ENCODE measurements around the gene TEK. TPM values are rescaled to one million over a fixed set of nuclear protein-coding genes. Genes with fewer than 3 reads are reported as not detected.

The TEK gene
- total and polyA plus RNA-seq, 2 donors (not counting 1 experiment from before 2014, with no cell fraction given): not detected

GRCh38 chr9:27202056-27202455 lies 93.0 kb downstream of the TEK start:
- H3K4me1 ChIP-seq (ENCODE audit: control insufficient read depth in 2 of 2, insufficient read depth in 2 of 2, low read length in 2 of 2): no peaks in the 10 kb centered on the region
- no peak overlapping the region for H3K4me3 ChIP-seq (ENCODE audit: control extremely low read depth in 1 of 5, extremely low read depth in 1 of 5, insufficient read depth in 1 of 5, low read depth in 2 of 5, low read length in 4 of 5)
- ATAC-seq (ENCODE audit: low read depth): no peak
- POLR2A ChIA-PET: no interaction called here
- intact Hi-C loops (cut with micrococcal nuclease): no loop called here
- H3K27me3 Mint-ChIP-seq: peaks cover 13% of the 10 kb centered on the region
- H3K79me2 ChIP-seq (ENCODE audit: control insufficient read depth, insufficient read depth, low read length): no peaks in the 10 kb centered on the region
- H3K9me3 ChIP-seq (ENCODE audit: control extremely low read depth in 1 of 3, control insufficient read depth in 2 of 3, insufficient read depth in 1 of 3, low read length in 2 of 3): no peaks in the 10 kb centered on the region
- H3K9ac ChIP-seq (ENCODE audit: low read length): no peak overlapping the region
- H3K4me3 Mint-ChIP-seq: no peak overlapping the region
- H2AFZ ChIP-seq (ENCODE audit: insufficient read depth, low read depth, low read length, poor library complexity, severe bottlenecking): no peak overlapping the region
- no peaks in the 10 kb centered on the region for H4K20me1 ChIP-seq (ENCODE audit: control insufficient read depth, insufficient read depth, low read length, poor library complexity, severe bottlenecking)
- TF ChIP-seq EZH2 (IDR thresholded peaks at IDR 0.05; ENCODE audit: borderline replicate concordance, insufficient read depth, low read depth, low read length, poor library complexity, severe bottlenecking) (no peak), CTCF (IDR thresholded peaks at IDR 0.05) (no peak)
- H3K27ac Mint-ChIP-seq: no peak overlapping the region
- no peak overlapping the region for H3K4me2 ChIP-seq (replicated peaks; ENCODE audit: low read depth, low read length, poor library complexity, severe bottlenecking)
- no peak overlapping the region for H3K27ac ChIP-seq (ENCODE audit: low read length in 2 of 2)
- H3K27me3 ChIP-seq (replicated peaks in 1 of 4; ENCODE audit: control extremely low read depth in 1 of 4, control insufficient read depth in 3 of 4, insufficient read depth in 4 of 4, low read length in 3 of 4): no peaks in the 10 kb centered on the region
- no peak for DNase-seq
- CTCF ChIA-PET: no interaction called here
- no CpG with 5 or more reads among the region's 2 CpGs for WGBS (ENCODE audit: insufficient coverage)
- no peaks in the 10 kb centered on the region for H3K36me3 ChIP-seq (replicated peaks in 1 of 2; ENCODE audit: control extremely low read depth in 1 of 2, control insufficient read depth in 1 of 2, extremely low read depth in 1 of 2, insufficient read depth in 2 of 2, low read length in 1 of 2)
- H3K4me1 Mint-ChIP-seq: no peaks in the 10 kb centered on the region
- H3K9me3 Mint-ChIP-seq (ENCODE audit: insufficient read depth): no peaks in the 10 kb centered on the region

- H3K4me3 Mint-ChIP-seq: no peak overlapping the region
- Histone ChIP-seq H3K36me3 (replicated peaks in 1 of 2; ENCODE audit: control extremely low read depth in 1 of 2, control insufficient read depth in 1 of 2, extremely low read depth in 1 of 2, insufficient read depth in 2 of 2, low read length in 1 of 2) (no peaks in the 10 kb centered on the region), H3K4me2 (replicated peaks; ENCODE audit: low read depth, low read length, poor library complexity, severe bottlenecking) (no peak overlapping the region), H3K27ac (ENCODE audit: low read length in 2 of 2) (no peak overlapping the region), H3K9ac (ENCODE audit: low read length) (no peak overlapping the region), H3K27me3 (replicated peaks in 1 of 4; ENCODE audit: control extremely low read depth in 1 of 4, control insufficient read depth in 3 of 4, insufficient read depth in 4 of 4, low read length in 3 of 4) (no peaks in the 10 kb centered on the region), H2AFZ (ENCODE audit: insufficient read depth, low read depth, low read length, poor library complexity, severe bottlenecking) (no peak overlapping the region), H3K4me1 (ENCODE audit: control insufficient read depth in 2 of 2, insufficient read depth in 2 of 2, low read length in 2 of 2) (no peaks in the 10 kb centered on the region), H4K20me1 (ENCODE audit: control insufficient read depth, insufficient read depth, low read length, poor library complexity, severe bottlenecking) (no peaks in the 10 kb centered on the region), H3K9me3 (ENCODE audit: control extremely low read depth in 1 of 3, control insufficient read depth in 2 of 3, insufficient read depth in 1 of 3, low read length in 2 of 3) (no peaks in the 10 kb centered on the region), H3K4me3 (ENCODE audit: control extremely low read depth in 1 of 5, extremely low read depth in 1 of 5, insufficient read depth in 1 of 5, low read depth in 2 of 5, low read length in 4 of 5) (no peak overlapping the region), H3K79me2 (ENCODE audit: control insufficient read depth, insufficient read depth, low read length) (no peaks in the 10 kb centered on the region)
- POLR2A ChIA-PET: no interaction called here
- ATAC-seq (ENCODE audit: low read depth) (no peak), DNase-seq (no peak)
- peaks cover 13% of the 10 kb centered on the region for H3K27me3 Mint-ChIP-seq
- no peaks in the 10 kb centered on the region for H3K9me3 Mint-ChIP-seq (ENCODE audit: insufficient read depth)
- TF ChIP-seq CTCF (IDR thresholded peaks at IDR 0.05) (no peak), EZH2 (IDR thresholded peaks at IDR 0.05; ENCODE audit: borderline replicate concordance, insufficient read depth, low read depth, low read length, poor library complexity, severe bottlenecking) (no peak)
- CTCF ChIA-PET: no interaction called here
- H3K4me1 Mint-ChIP-seq: no peaks in the 10 kb centered on the region
- intact Hi-C loops (cut with micrococcal nuclease): no loop called here
- no peak overlapping the region for H3K27ac Mint-ChIP-seq
- WGBS (ENCODE audit: insufficient coverage): no CpG with 5 or more reads among the region's 3 CpGs
Measured at GRCh38 chr9:27203783-27204182, 94.8 kb downstream of the TEK start.
